HG02852 (cell line): ENCODE data around the gene OGDHL.
"Not testable (repeated sequence)": the region's sequence is repeated elsewhere in the genome, so short reads cannot be mapped to it uniquely, and the experiment has no call there.

Experiments
- ATAC-seq: cut with Tn5 transposase; IDR thresholded peaks from one replicate; pipeline ENCODE4 v1.9.1; 2021; ENCODE audit warnings: mild to moderate bottlenecking, moderate library complexity; ENCODE audit not compliant: unreplicated experiment

The OGDHL gene

DNA sequence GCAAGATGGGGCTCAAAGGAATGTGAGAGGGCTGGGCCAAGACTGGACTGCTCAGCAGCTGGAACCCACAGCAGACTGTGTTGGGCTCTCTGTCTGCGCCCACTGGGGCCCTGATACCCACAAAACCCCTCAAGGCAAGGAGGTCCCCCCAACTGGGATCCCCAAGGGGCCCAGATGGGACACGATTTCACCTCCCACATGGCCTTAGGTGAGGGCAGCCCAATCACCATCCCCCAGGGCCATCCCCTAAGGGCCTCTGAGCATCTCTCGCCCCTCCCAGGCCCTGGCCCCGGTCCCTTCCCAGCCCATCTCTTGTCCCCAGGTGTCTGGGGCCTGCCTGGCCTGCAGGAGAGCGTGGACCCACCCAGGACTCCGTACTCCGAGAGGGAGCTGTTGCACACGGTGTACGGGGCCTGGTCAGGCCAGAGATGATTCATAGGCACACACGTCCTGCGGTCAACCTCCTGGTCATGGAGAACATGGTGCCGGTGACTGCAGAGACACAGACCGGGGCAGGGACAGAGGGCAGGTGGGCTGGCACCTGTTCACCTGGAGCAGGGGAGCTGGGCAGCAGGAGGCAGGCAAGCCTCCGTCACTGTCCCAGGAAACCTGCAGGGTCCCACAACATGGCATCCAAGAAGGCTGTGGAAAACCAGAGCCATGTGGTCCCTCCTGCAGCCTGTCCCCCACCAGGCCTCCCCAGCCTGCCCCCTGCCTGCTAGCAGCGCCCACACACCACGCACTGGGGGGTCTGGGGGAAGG lies 21.6 kb downstream of the OGDHL start:
- no peak for ATAC-seq

- ATAC-seq, result no peak
These were observed 22.7 kb downstream of the OGDHL start for GRCh38 chr10:49739426-49739825.

DNA sequence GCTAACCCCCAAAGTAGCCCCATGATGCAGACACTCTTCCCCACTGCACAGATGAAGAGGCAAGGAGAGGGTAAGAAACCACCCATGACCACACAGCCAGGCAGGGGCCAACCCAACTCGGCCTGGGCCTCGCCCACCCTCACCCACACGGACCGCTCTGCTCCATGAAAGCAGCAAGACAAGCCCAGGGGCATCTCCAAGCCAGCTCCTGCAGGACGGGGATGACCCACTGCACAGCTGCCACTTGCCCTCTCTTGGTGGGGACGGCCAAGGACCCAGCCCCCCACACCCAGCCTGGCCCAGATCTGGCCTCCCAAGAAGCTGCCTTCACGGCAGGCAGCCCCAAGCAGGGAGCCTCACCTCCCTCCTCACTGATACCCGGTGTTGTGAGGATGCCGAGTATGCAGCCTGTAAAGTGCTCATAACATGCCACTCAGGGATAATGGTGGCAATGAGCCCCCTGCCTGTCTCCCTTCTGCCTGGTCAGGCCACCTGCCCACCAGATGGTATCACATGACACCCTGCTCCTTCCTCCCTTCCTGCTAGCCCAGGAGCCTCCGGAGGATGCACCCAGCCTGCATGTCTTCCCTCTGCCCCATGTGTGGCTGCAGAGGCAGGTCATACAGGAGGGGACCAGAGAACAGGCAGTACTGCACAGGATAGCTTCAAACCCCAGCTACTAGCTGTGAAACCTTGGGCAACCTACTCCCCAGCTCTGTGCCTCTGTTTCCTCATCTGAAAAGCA lies 23.3 kb downstream of the OGDHL start:
- ATAC-seq, result no peak

DNA sequence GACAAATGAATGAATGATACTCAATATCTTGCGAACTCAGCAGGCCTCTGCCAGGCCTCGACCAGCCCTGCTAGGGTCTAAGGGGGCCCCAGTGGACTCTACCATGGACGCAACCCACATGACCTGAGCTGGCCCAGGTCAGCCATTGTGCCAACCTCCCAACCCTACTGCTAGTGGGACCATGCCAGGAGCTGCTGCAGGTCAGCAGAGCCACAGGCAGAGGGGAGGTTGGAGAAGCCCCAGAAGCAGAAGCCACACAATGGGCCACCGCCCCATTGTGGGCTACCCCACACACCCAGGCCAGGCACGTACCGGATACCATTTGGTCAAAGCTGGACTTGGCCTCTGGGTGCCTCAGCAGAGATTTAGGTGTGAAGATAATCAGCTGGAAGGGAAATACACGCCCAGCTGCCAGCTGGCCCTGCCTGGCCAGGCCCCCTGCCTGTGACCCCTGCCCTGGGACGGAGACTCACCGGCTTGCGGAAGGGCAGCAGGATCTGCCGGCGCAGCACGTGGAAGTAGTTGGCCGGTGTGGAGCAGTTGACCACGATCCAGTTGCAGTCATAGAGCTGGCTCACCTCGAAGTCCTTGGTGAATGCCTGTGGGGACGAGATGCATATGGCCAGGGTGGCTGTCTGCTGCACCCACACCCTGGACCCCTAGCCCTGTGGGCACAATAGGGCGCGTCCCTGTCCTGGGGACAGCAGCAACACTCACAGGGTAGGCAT lies 24.5 kb downstream of the OGDHL start:
- ATAC-seq, result no peak

GRCh38 chr10:49736564-49737113 lies 25.5 kb downstream of the OGDHL start:
- ATAC-seq, result no peak

DNA sequence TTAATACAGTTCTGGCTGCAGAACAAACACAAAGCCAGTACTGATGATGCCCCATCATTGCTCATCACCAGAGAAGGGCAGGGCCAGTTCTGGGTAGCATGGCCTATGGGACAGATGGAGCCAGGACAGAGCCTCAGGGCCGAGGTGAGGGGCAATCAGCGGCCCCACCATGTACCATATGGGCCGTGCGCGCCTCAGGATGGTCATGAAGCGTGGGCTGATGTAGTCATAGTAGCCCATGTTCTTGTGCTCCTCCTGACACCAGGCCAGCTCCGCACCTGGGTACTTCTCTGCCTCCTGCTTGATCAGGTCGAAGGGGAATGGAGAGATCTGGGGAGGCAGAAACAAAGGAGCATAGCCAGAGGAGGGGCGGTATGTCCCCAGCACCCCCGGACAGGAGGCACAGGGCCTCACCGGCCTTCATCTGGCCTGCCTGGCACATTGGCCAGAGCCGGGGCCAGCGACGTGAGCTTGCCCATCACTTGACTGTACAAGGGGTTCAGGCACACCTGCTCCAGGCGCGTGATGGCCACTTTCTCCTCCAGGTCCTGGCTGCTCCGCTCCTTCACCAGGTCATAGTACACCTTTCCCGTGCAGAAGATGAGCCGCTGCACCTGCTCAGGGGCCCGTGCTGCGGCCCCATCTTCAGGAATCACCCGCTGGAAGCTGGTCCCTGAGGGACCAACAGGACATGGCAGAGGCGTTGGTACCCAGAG lies 26.1 kb downstream of the OGDHL start:
- ATAC-seq, result no peak

- ATAC-seq, result no peak
These were observed 27.0 kb downstream of the OGDHL start for GRCh38 chr10:49735161-49735560.

- ATAC-seq, result no peak
These were observed 27.4 kb downstream of the OGDHL start for GRCh38 chr10:49734676-49735075.

GRCh38 chr10:49733866-49734265 lies 28.3 kb downstream of the OGDHL start:
- ATAC-seq, result no peak

- ATAC-seq, result no peak
These were observed 35.5 kb downstream of the OGDHL start for GRCh38 chr10:49726593-49726992.

DNA sequence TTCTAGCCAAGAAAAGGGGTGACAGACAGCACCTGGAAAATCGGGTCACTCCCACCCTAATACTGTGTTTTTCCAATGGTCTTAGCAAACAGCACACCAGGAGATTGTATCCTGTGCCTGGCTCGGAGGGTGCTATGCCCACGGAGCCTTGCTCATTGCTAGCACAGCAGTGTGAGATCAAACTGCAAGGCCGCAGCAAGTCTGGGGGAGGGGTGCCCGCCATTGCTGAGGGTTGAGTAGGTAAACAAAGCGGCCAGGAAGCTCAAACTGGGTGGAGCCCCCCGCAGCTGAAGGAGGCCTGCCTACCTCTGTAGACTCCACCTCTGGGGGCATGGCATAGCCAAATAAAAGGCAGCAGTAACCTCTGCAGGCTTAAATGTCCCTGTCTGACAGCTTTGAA lies 47.0 kb downstream of the OGDHL start:
- ATAC-seq, result not testable (repeated sequence)

GRCh38 chr10:49713266-49713665 lies 48.9 kb downstream of the OGDHL start:
- ATAC-seq, result no peak

- ATAC-seq, result no peak
These were observed 50.6 kb downstream of the OGDHL start for GRCh38 chr10:49711481-49711880.

- no peak for ATAC-seq
These were observed 51.2 kb downstream of the OGDHL start for GRCh38 chr10:49710966-49711365.

DNA sequence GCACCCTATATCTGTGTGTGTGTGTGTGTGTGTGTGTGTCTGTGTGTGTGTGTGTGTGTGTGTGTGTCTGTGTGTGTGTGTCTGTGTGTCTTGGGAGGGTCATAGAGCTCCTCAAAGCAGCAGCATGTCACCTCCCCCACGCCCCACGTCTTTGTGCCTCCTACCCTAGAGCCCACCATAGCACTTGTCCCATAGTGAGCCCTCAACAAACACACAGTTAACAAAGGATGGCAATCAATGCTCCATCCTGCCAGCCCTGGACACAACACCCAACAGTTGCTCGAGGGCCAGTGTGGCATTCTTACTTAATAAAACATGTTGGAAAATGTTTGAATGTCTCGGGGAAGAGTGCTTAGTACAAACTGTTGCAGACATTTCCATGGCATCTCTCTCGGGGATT lies 52.2 kb downstream of the OGDHL start:
- ATAC-seq, result no peak

- no peak for ATAC-seq
These were observed 54.5 kb downstream of the OGDHL start for GRCh38 chr10:49707585-49707984.

GRCh38 chr10:49700997-49701396 lies 61.1 kb downstream of the OGDHL start:
- no peak for ATAC-seq

- ATAC-seq, result no peak
These were observed 61.9 kb downstream of the OGDHL start for GRCh38 chr10:49700211-49700610.

- no peak for ATAC-seq
These were observed 63.4 kb downstream of the OGDHL start for GRCh38 chr10:49698679-49699078.

GRCh38 chr10:49696311-49696710 lies 65.8 kb downstream of the OGDHL start:
- ATAC-seq, result no peak

DNA sequence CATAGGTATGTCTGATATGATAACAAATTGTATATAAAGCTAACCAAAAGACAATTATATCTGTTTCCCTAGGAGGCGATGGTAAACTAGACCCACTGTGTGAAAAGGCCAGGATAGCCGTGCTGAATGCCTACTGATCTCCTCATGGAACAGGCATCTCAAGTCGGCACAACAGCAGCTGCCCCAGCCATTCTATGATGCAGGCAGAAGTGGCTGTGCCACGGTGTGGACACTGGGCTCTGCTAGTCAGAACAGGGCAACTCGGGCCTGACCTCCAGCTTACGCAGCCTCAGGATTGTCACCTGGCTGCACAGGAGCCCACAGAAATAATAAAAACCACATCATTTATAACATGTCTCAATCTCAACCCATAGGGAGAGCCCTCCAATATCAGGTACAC lies 67.7 kb downstream of the OGDHL start:
- ATAC-seq, result no peak
